Endothelial cell of umbilical vein (primary cell): ENCODE measurements around the gene COPS4. TPM values are rescaled to one million over a fixed set of nuclear protein-coding genes. Genes with fewer than 3 reads are reported as not detected.

Experiments used
- BruUV-seq: library from RNA; stranded (reverse); fragments of 400-500 nt; replicated peaks from 2 replicates; lab custom pipeline; 2021; lab: Mats Ljungman, UMichigan
- CTCF ChIA-PET: fragments of 300-600, 350-600 bp; sonication (Branson Sonifier 250); formaldehyde crosslinking; loops from one replicate; lab custom pipeline; 2021; ENCODE audit warnings: antibody characterized with exemption, inconsistent platforms; lab: Charles Lee
- POLR2A ChIA-PET: fragments of 300-600, 350-600 bp; sonication (Branson Sonifier 250); formaldehyde crosslinking; loops from one replicate; lab custom pipeline; 2021; ENCODE audit warnings: antibody characterized with exemption, inconsistent platforms; lab: Charles Lee
- DNase-seq: peaks from one replicate; pipeline ENCODE4 v3.0.0-alpha.2; 2011; ENCODE audit warnings: low read depth, low spot score
- FAIRE-seq: peaks from 2 replicates; lab custom pipeline; 2011; peaks lifted over from hg19 to GRCh38; lab: Jason Lieb, UNC
- H2AFZ ChIP-seq: 2 replicates; pipeline ENCODE4 v1.6.0; 2012; ENCODE audit warnings: low read depth, low read length, control low read depth, inconsistent platforms
- H3K27ac ChIP-seq: 2 replicates; pipeline ENCODE4 v1.5.1; 2011; ENCODE audit warnings: low read depth, mild to moderate bottlenecking, control low read depth, low read length, moderate library complexity; ENCODE audit not compliant: insufficient read depth
- H3K27me3 ChIP-seq, 2 experiments: 2 replicates each; pipeline versions ENCODE4 v1.6.0 to v1.6.1; 2011; ENCODE audit warnings: low read length in 2 of 2, mixed read lengths in 1 of 2; ENCODE audit not compliant: control insufficient read depth in 2 of 2, insufficient read depth in 2 of 2
- H3K36me3 ChIP-seq, 2 experiments: 2 replicates in 1 of 2; 3 replicates in 1 of 2; pipeline ENCODE4 v1.5.1; 2011; ENCODE audit warnings: low read length in 2 of 2, mild to moderate bottlenecking in 1 of 2, moderate library complexity in 1 of 2; ENCODE audit not compliant: control insufficient read depth in 2 of 2, insufficient read depth in 2 of 2; ENCODE audit errors: extremely low read depth in 1 of 2
- H3K4me1 ChIP-seq: 3 replicates; pipeline ENCODE4 v1.5.1; 2011; ENCODE audit warnings: mild to moderate bottlenecking, low read length; ENCODE audit not compliant: control insufficient read depth, insufficient read depth; ENCODE audit errors: extremely low read depth
- H3K4me2 ChIP-seq: 2 replicates; pipeline ENCODE4 v1.6.1; 2011; ENCODE audit warnings: low read length, control low read depth, mixed read lengths; ENCODE audit not compliant: insufficient read depth
- H3K4me3 ChIP-seq, 3 experiments: fragments of 200-600 bp in 1 of 3; sonication (generic), shearing (Covaris generic) in 1 of 3; replicated peaks in 1 of 3; 2 replicates each; pipeline ENCODE4 v1.5.1; 2011 to 2016; ENCODE audit warnings: control low read depth in 3 of 3, low read length in 3 of 3, mild to moderate bottlenecking in 2 of 3, inconsistent platforms in 1 of 3, low read depth in 1 of 3, moderate library complexity in 1 of 3; ENCODE audit not compliant: insufficient read depth in 1 of 3
- H3K79me2 ChIP-seq: 2 replicates; pipeline ENCODE4 v1.6.0; 2012; ENCODE audit warnings: low read length, inconsistent platforms; ENCODE audit not compliant: control insufficient read depth, insufficient read depth
- H3K9ac ChIP-seq: replicated peaks from 2 replicates; pipeline ENCODE3; 2011; ENCODE audit warnings: low read length, control low read depth; ENCODE audit not compliant: insufficient read depth; ENCODE audit errors: extremely low read depth
- H3K9me1 ChIP-seq: replicated peaks from 3 replicates; pipeline ENCODE4 v1.6.0; 2011; ENCODE audit warnings: mild to moderate bottlenecking, low read length; ENCODE audit not compliant: control insufficient read depth, insufficient read depth; ENCODE audit errors: extremely low read depth
- H3K9me3 ChIP-seq: replicated peaks from 2 replicates; pipeline ENCODE4 v1.5.1; 2012; ENCODE audit warnings: low read length, inconsistent platforms; ENCODE audit not compliant: control insufficient read depth, insufficient read depth
- H4K20me1 ChIP-seq: replicated peaks from 2 replicates; pipeline ENCODE3; 2011; ENCODE audit warnings: mild to moderate bottlenecking, low read length; ENCODE audit not compliant: control insufficient read depth, insufficient read depth; ENCODE audit errors: extremely low read depth
- EZH2 ChIP-seq: IDR thresholded peaks from 2 replicates; pipeline ENCODE4 v1.6.1; 2012; ENCODE audit warnings: borderline replicate concordance, low read depth, mild to moderate bottlenecking, moderate library complexity, low read length, inconsistent platforms; ENCODE audit not compliant: severe bottlenecking
- FOS ChIP-seq: IDR thresholded peaks from 2 replicates; pipeline ENCODE4 v1.6.1; 2011; ENCODE audit warnings: mild to moderate bottlenecking, low read length, moderate library complexity, borderline replicate concordance; ENCODE audit not compliant: insufficient read depth
- GATA2 ChIP-seq: IDR thresholded peaks from 2 replicates; pipeline ENCODE4 v1.7.0; 2011; ENCODE audit warnings: low read depth, mild to moderate bottlenecking, moderate library complexity, mixed read lengths, low read length; ENCODE audit not compliant: insufficient read length, insufficient read depth
- JUN ChIP-seq: IDR thresholded peaks from 2 replicates; pipeline ENCODE4 v1.6.1; 2011; ENCODE audit warnings: borderline replicate concordance, low read depth; ENCODE audit not compliant: insufficient read length, insufficient read depth
- MYC ChIP-seq: IDR thresholded peaks from one replicate; pipeline ENCODE4 v1.6.1; 2011; ENCODE audit warnings: mild to moderate bottlenecking, low read depth, low read length
- POLR2A ChIP-seq: IDR thresholded peaks from 2 replicates; pipeline ENCODE4 v1.6.1; 2012; ENCODE audit warnings: low read depth, mild to moderate bottlenecking, control low read depth, low read length
- POLR2AphosphoS5 ChIP-seq: IDR thresholded peaks from 2 replicates; pipeline ENCODE4 v1.6.1; 2012; ENCODE audit warnings: low read depth, mild to moderate bottlenecking, control low read depth, low read length, moderate library complexity; ENCODE audit not compliant: insufficient read depth
- dilution Hi-C: fragments of 300-500 bp; cut with MboI; formaldehyde crosslinking; loops from one replicate; pipeline ENCODE4 v1.15.0; 2019; ENCODE audit warnings: low sequenced_read_pairs; ENCODE audit not compliant: extremely low pct_ligation_motif_present
- intact Hi-C: fragments of 100-400 bp; cut with micrococcal nuclease; formaldehyde crosslinking; loops from one replicate; pipeline ENCODE4 v1.10.0; 2022
- polyA plus RNA-seq, 4 experiments: library from polyadenylated mRNA; depleted of rRNA in 3 of 4; stranded (reverse) in 3 of 4; unstranded in 1 of 4; fragments of >200 nt; gene quantifications; 2 replicates each; pipeline versions ENCODE4 v1.2.1 to v1.2.3, GENCODE V29; 2011 to 2012; ENCODE audit warnings: missing spikeins in 1 of 4
- total RNA-seq: library from RNA; stranded (reverse); gene quantifications from 2 replicates; pipeline ENCODE4 v1.2.3, GENCODE V29; 2021
- TF ChIP-seq, protein P1 (sequence below): IDR thresholded peaks from 2 replicates; pipeline ENCODE4 v1.6.1; 2011; ENCODE audit not compliant: insufficient read depth, insufficient read length
- TF ChIP-seq, protein P2 (sequence below), 2 donors: IDR thresholded peaks; 1 replicate in 1 of 2; 2 replicates in 1 of 2; pipeline ENCODE4 v1.5.1; 2011; ENCODE audit warnings: low read length in 2 of 2, mild to moderate bottlenecking in 2 of 2, moderate library complexity in 2 of 2, control low read depth in 1 of 2, inconsistent platforms in 1 of 2, low read depth in 1 of 2; ENCODE audit not compliant: insufficient read depth in 1 of 2; ENCODE audit errors: extremely low read depth in 1 of 2

COPS4 gene
- total and polyA plus RNA-seq, 2 donors (not counting 3 experiments of a cell fraction or from before 2014, with no cell fraction given) = 29.8 to 53.0 TPM

DNA sequence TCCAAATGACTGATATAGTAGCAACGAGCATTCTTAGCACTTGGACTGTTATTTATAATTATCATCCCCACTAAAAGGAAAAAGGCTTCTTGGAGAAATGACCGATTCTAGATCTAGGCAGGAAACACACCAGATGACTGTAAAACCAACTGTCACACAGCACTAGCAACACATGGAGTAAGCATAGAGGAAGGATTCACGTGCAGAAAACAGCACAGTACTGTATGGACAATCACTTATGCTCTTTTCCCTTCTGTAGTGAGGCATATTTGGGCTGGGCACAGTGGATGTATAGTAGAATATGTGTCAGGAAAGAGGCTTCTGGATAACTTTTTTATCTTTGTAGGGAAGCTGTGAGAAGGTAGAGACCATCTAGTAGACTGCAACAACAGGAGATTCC lies 6.0 kb upstream of the COPS4 start:
- no peak overlapping the region for H3K4me3 ChIP-seq
- H3K4me1 ChIP-seq = no peaks in the 10 kb centered on the region
- H3K9ac ChIP-seq = no peak overlapping the region
- H3K79me2 ChIP-seq = no peaks in the 10 kb centered on the region
- H3K27me3 ChIP-seq = peaks cover 3 to 5% of the 10 kb centered on the region in 2 experiments
- dilution Hi-C loops = no loop called here
- TF ChIP-seq EZH2 (no peak), POLR2A (no peak), MYC (no peak), FOS (no peak), GATA2 (no peak), POLR2AphosphoS5 (no peak), JUN (no peak)
- TF ChIP-seq, protein P1, sequence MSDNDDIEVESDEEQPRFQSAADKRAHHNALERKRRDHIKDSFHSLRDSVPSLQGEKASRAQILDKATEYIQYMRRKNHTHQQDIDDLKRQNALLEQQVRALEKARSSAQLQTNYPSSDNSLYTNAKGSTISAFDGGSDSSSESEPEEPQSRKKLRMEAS = no peak
- TF ChIP-seq, protein P2, sequence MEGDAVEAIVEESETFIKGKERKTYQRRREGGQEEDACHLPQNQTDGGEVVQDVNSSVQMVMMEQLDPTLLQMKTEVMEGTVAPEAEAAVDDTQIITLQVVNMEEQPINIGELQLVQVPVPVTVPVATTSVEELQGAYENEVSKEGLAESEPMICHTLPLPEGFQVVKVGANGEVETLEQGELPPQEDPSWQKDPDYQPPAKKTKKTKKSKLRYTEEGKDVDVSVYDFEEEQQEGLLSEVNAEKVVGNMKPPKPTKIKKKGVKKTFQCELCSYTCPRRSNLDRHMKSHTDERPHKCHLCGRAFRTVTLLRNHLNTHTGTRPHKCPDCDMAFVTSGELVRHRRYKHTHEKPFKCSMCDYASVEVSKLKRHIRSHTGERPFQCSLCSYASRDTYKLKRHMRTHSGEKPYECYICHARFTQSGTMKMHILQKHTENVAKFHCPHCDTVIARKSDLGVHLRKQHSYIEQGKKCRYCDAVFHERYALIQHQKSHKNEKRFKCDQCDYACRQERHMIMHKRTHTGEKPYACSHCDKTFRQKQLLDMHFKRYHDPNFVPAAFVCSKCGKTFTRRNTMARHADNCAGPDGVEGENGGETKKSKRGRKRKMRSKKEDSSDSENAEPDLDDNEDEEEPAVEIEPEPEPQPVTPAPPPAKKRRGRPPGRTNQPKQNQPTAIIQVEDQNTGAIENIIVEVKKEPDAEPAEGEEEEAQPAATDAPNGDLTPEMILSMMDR (IDR thresholded peaks at IDR 0.05; ENCODE audit: extremely low read depth in 1 of 2, insufficient read depth in 1 of 2, low read depth in 1 of 2, low read length in 2 of 2) = no peak
- H3K4me2 ChIP-seq = no peak overlapping the region
- no peaks in the 10 kb centered on the region for H3K36me3 ChIP-seq
- ChIA-PET CTCF (no interaction called here), POLR2A (no interaction called here)
- peaks cover 2% of the 10 kb centered on the region for H3K9me3 ChIP-seq
- BruUV-seq = no TSS peak
- DNase-seq (no peak), FAIRE-seq (no peak)
- no peak overlapping the region for H3K27ac ChIP-seq
- H4K20me1 ChIP-seq = no peaks in the 10 kb centered on the region
- H3K9me1 ChIP-seq = no peaks in the 10 kb centered on the region
- H2AFZ ChIP-seq = no peak overlapping the region
- intact Hi-C loops = no loop called here
